ENCODE results near the gene LIFR. TPM values are rescaled to one million over a fixed set of nuclear protein-coding genes. Genes with fewer than 3 reads are reported as not detected.
"Not testable (repeated sequence)": the region's sequence is repeated elsewhere in the genome, so short reads cannot be mapped to it uniquely, and the experiment has no call there.

The LIFR gene
- total and polyA plus RNA-seq, 2 experiments from 2014 or later = 20.7 to 35.6 TPM

DNA sequence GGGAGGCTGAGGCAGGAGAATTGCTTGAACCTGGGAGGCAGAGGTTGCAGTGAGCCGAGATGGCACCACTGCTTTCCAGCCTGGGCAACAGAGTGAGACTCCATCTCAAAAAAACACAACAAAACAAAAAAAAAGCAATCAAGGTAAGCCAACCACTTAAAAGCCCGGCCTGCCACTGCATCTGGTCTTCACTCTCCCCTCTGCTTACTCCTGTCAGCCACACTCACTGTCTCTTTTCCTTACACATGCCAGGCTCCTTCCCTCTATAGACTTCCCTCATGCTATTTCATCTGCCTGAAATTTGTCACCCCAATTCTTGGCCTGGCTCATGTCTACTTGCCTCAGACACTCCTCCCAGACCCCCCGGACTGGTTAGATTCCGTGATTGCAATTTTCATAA, 17.6 kb upstream of the LIFR start:
- no peaks in the 10 kb centered on the region for H3K9me3 ChIP-seq (ENCODE audit: low read depth)
- H3K27me3 ChIP-seq = no peaks in the 10 kb centered on the region
- no peak for DNase-seq (ENCODE audit: low read depth in 1 of 2, low spot score in 1 of 2)
- peaks cover 16% of the 10 kb centered on the region for H3K4me1 ChIP-seq (ENCODE audit: low read depth)
- no peaks in the 10 kb centered on the region for H3K36me3 ChIP-seq
- H3K4me3 ChIP-seq = no peak overlapping the region
- H3K27ac ChIP-seq = no peak overlapping the region
- TF ChIP-seq, protein P1, sequence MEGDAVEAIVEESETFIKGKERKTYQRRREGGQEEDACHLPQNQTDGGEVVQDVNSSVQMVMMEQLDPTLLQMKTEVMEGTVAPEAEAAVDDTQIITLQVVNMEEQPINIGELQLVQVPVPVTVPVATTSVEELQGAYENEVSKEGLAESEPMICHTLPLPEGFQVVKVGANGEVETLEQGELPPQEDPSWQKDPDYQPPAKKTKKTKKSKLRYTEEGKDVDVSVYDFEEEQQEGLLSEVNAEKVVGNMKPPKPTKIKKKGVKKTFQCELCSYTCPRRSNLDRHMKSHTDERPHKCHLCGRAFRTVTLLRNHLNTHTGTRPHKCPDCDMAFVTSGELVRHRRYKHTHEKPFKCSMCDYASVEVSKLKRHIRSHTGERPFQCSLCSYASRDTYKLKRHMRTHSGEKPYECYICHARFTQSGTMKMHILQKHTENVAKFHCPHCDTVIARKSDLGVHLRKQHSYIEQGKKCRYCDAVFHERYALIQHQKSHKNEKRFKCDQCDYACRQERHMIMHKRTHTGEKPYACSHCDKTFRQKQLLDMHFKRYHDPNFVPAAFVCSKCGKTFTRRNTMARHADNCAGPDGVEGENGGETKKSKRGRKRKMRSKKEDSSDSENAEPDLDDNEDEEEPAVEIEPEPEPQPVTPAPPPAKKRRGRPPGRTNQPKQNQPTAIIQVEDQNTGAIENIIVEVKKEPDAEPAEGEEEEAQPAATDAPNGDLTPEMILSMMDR (IDR thresholded peaks at IDR 0.05; ENCODE audit: low read depth, low read length) = no peak

DNA sequence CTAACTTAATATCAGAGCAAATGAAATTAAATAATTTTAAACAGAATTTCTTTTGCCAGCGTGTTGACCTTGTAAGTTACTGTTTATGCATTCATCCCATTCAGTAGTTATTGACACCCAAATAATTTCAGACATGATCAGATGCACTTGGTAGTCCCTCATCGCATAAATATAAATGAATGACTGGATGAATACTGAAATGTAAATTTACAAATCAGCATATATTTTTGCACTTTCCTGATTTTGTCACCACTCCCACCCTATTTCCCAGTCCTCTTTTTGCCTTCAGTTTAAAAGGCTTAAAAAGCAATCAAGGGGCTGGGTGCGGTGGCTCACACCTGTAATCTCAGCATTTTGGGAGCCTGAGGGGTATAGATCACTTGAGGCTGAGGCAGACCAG, 17.1 kb upstream of the LIFR start:
- Histone ChIP-seq H3K4me1 (ENCODE audit: low read depth) (peaks cover 16% of the 10 kb centered on the region), H3K4me3 (no peak overlapping the region), H3K9me3 (ENCODE audit: low read depth) (no peaks in the 10 kb centered on the region), H3K36me3 (no peaks in the 10 kb centered on the region), H3K27ac (no peak overlapping the region), H3K27me3 (no peaks in the 10 kb centered on the region)
- DNase-seq (ENCODE audit: low read depth in 1 of 2, low spot score in 1 of 2) = no peak
- TF ChIP-seq, protein P1 (IDR thresholded peaks at IDR 0.05; ENCODE audit: low read depth, low read length) = no peak

DNA sequence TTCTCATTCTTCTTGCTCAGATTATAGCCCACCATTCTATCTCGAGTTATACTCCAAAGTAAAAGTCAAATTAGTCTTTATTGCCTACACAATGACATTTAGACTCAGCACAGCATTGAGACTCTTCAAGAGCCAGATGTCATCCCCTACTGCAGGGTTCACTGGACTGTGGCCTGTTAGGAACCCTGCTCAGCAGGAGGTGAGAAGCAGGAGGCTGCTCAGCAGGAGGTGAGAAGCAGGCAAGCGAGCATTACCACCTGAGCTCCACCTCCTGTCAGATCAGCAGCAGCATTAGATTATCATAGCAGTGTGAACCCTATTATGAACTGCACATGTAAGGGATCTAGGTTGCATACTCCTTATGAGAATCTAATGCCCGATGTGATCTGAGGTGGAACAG, 12.7 kb upstream of the LIFR start:
- Histone ChIP-seq H3K4me1 (ENCODE audit: low read depth) (no peaks in the 10 kb centered on the region), H3K9me3 (ENCODE audit: low read depth) (no peaks in the 10 kb centered on the region), H3K36me3 (no peaks in the 10 kb centered on the region), H3K27ac (no peak overlapping the region), H3K4me3 (no peak overlapping the region), H3K27me3 (no peaks in the 10 kb centered on the region)
- no peak for DNase-seq (ENCODE audit: low read depth in 1 of 2, low spot score in 1 of 2)
- TF ChIP-seq, protein P1 (IDR thresholded peaks at IDR 0.05; ENCODE audit: low read depth, low read length) = no peak

DNA sequence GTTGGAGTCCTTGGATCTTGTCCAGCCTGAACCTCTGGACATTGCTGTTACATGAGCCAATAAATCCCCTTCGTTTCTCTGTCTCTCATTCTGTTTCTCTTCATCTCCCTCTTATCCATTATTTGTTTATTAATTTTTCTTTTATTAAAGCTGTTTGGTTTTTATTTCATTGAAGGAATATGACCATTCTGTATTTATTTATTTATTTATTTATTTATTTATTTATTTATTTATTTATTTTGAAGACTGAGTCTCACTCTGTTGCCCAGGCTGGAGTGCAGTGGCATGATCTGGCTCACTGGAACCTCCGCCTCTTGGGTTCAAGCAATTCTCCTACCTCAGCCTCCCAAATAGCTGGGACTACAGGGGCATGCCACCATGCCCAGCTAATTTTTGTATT, 10.9 kb upstream of the LIFR start:
- H3K4me1 ChIP-seq (ENCODE audit: low read depth) = not testable (repeated sequence)

DNA sequence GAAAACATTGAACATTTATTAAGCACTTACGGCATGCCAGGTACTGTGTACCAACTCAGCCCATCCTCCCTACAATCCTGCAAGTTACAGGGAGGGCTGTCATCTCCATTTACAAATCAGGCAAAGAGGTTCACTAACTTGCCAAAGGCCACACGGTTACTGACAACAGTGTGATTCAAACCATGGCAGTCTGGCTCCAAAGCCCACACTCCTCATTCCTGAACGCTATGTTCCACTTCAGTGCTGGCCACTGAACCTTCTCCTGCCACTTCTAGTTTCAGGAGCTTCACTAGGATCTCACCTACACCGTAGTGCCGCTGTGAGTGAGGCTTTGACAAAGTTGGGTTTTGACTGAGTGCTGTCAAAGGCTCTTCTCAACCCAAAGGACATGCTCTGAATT, 7.2 kb upstream of the LIFR start:
- no peak for DNase-seq (ENCODE audit: low read depth in 1 of 2, low spot score in 1 of 2)
- Histone ChIP-seq H3K4me1 (ENCODE audit: low read depth) (no peaks in the 10 kb centered on the region), H3K4me3 (no peak overlapping the region), H3K36me3 (no peaks in the 10 kb centered on the region), H3K9me3 (ENCODE audit: low read depth) (no peaks in the 10 kb centered on the region), H3K27me3 (no peaks in the 10 kb centered on the region), H3K27ac (no peak overlapping the region)
- TF ChIP-seq, protein P1 (IDR thresholded peaks at IDR 0.05; ENCODE audit: low read depth, low read length) = no peak

More for the DNA sequence above, 10.9 kb upstream of the LIFR start:
- H3K4me3 ChIP-seq; H3K27ac ChIP-seq; H3K9me3 ChIP-seq (ENCODE audit: low read depth); H3K36me3 ChIP-seq; H3K27me3 ChIP-seq; DNase-seq (ENCODE audit: low read depth in 1 of 2, low spot score in 1 of 2): not testable (repeated sequence)

DNA sequence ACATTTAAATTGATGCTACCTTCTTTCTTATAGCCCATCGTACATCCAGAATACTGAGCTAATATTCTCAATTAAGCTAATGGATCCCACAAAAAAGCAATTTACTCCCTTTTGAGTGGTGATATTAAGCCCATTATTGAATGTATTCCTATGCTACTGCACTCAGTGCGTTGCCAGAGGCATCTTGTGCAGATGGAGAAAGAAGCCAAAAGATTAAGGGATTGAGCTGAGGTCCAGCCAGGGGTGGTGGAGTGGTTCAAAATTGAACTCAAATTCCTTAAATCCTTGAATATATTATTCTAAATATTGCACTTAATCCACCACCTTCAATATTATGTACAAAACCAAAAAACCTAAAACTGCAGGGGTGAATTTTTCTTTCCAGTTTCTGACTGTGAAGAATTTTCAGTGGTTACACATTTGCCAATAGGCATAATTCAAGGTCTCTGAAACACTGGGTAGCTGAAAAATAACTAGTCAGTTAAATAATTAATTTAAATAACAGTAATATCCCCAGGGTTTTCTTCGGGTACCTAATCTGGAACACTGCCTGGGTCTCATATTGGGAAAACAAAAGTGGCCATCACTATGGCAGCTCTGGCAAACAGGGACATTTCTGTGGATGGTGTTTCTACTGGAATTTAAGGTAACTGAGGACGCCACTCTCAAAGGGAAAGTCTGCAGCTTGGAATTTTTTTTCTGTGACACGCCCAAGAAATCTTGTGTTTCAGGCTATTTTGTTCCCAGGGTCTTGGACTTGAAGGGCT, 6.2 kb upstream of the LIFR start:
- Histone ChIP-seq H3K9me3 (ENCODE audit: low read depth) (no peaks in the 10 kb centered on the region), H3K4me3 (no peak overlapping the region), H3K4me1 (ENCODE audit: low read depth) (no peaks in the 10 kb centered on the region), H3K36me3 (no peaks in the 10 kb centered on the region), H3K27me3 (no peaks in the 10 kb centered on the region), H3K27ac (no peak overlapping the region)
- TF ChIP-seq, protein P1 (IDR thresholded peaks at IDR 0.05; ENCODE audit: low read depth, low read length) = no peak
- no peak for DNase-seq (ENCODE audit: low read depth in 1 of 2, low spot score in 1 of 2)

Data from cardiac muscle cell (in vitro differentiated cells and primary cell).